Measurements from ENCODE around the gene SPIRE1.
"Not testable (repeated sequence)": the region's sequence is repeated elsewhere in the genome, so short reads cannot be mapped to it uniquely, and the experiment has no call there.

The SPIRE1 gene

DNA sequence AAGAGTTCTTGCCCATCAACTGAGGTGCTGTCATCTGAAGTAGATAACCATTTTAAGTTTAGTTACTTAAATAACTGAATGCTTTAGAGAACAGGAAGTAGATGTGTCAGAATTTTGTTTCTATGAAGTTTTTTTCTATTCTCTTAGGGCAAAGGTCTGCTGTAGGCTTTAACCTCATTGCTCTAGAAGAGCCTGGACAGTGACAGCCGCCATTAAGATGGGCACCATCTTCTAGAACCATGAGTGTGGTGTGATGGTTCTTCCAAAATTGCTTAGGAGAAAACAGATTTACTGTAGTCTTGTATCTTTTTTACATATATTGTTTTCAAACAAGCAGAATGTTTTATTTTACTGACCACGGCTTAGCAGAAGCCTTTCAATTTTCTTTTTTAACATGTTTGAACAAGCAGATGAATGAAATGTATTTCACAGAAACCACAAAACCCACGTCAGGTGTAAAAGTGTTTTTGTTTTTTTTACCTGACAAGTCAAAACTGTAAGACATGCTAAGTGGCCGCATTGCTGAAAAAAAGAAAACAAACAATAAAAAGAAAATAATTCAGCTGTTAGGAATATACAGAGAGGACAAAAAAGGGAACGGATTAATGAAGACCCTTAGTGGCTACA is 172.3 kb downstream of the SPIRE1 start:
- no peak for DNase-seq (ENCODE audit: low read depth)

DNA sequence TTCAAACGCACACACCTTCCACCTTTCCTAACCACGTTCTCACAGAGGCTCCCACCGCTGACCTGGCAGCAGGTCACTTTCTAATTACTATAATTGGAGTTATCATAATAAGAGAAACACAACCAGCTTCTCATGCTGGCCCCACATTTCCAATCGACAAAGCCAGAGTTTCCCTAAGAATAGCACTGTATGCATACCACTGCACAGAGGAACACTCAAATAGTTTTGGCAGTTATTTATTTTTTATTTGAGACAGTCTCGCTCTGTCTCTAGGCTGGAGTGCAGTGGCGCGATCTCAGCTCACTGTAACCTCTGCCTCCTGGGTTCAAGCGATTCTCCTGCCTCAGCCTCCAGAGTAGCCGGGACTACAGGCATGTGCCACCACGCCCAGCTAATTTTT is 176.0 kb downstream of the SPIRE1 start:
- not testable (repeated sequence) for DNase-seq (ENCODE audit: low read depth)

DNA sequence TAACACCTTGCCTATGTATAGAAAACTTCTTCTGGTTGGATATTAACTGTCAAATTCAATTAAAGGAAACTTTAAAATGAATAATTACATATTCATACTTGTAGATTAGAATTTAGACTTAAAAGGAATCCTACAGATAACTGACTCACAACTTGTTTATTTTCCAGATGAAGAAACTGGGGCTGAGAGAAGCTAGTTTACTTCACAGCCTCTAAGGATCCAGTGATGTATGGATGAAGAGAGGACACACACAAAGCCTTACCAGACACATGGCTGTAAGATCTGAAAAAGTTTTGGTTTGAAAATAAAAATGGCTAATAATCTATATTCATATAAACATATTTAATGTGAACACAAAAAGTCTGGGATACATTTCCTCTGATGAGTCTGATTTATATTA is 177.9 kb downstream of the SPIRE1 start:
- no peak for DNase-seq (ENCODE audit: low read depth)

DNA sequence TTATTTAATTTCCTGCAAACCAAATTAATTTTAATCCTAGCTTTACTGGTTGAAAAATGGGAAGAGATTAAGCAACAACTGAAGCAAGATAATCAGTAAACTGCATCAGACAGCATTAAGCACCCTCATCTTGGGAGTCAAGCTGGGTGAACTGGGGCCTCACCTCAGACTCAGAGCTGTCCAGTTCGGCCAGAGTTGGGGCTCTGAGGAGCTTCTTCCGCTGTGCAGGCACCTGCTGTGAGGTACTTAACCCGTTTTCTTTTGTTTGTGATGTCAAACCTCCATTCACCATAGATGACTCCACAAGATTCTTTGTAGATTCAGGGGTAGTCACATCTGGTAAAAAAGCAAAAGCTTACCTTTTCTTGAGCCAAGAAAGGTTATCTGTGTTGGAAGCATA is 178.4 kb downstream of the SPIRE1 start:
- DNase-seq (ENCODE audit: low read depth), result no peak

DNA sequence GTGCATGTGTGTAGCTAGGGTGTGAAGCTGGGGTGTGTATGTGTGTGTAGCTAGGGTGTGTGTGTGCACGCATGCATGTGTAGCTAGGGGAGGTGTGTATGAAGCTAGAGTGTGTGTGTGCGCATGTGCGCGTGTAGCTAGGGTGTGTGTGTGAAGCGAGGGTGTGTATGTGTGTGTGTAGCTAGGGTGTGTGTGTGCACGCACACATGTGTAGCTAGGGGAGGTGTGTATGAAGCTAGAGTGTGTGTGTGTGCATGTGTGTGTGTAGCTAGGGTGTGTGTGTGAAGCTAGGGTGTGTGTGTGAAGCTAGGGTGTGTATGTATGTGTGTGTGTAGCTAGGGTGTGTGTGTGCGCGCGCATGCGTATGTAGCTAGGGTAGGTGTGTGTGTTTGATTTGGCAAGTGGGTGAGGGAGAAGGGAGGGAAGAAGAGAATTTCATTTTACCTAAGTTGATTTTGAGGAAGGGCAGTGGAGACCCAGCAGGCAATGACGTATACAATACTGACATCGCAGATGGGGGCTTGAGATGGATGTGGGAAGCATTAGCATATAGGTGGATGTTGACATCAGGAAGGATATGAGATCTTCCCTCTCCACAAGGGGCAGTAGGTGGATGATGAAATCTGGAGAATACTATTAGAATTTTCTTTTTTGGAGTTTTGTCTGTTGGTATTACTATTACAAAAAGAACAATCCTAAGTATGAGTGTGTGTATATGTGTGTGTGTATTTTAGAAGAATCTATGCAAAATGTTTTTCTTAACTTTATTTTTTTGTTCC is 179.4 kb downstream of the SPIRE1 start:
- no peak for DNase-seq (ENCODE audit: low read depth)

DNA sequence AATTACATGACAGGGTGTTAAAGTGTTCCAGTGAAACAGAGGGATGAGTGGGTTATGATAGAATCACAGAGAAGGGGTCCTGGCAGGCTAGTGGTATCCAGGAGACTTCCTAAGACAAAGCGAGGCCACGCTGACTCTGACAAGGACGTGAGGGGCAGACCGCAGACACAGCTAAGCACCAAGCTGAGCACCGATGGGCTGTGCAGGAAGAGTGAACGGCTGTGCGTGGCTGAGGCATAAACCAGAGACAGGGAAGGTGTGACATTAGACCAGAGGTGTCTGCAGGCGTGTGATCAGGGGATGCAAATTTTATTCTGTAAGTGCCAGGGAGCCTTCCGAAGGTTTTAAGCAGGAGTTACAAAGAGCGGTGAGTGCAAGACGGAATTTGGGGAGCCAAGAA is 180.3 kb downstream of the SPIRE1 start:
- DNase-seq (ENCODE audit: low read depth), result no peak

DNA sequence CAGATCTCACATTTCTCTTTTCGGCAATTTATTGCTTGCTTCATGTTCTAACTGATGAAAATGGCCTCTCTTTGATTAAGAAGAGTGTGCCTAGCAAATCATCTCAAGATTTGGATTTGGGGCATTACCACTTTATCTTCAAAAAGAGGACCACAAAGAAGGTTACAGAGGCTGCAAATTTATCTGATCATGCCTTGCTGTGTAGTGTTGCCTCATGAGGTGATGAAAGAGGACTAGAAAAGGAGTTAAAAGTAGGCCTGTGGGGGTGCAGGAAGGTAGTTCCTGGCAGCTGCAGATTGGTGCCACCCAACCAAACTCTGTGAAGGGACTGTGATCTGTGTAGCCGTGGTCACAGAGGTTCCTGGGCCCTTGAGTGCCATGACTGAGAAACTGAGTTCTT is 181.0 kb downstream of the SPIRE1 start:
- no peak for DNase-seq (ENCODE audit: low read depth)

DNA sequence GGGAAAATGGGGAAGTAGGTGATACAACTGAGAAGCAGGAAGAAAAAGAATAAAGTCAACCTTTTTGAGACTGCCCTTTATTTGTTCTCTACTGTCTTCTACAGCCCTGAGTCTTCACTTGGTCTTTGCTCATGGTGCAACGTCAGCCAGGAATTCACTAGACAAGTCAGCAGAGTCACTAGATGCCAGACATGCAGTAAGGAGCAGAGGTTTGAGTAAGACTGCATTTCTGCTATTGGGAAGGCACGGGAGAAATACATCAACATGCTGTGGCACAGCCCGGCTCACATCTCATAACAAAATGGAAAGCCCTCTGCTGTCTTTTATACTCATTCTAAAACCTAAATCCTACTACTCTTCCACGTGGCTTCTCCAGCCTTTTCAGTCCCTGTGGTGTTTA is 183.0 kb downstream of the SPIRE1 start:
- no peak for DNase-seq (ENCODE audit: low read depth)

DNA sequence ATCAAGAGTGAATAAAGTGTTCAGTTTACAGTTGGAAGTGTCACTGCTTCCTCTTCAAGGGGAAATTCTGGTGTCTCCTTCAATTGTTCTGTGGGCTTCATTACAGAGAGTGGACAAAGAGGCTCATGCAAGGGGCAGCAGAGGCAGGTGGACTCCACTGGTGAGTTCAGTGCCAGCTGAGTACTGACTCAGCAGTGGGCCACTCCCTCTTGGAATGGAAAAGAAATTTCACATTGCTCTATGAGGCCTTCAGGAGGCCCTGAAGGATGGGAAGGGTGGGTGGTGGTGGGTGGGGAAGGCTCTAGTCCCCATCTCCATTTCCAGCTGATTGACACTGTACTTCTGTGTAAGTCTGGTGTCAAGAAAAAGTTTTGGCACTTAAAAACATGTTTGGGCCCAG is 183.8 kb downstream of the SPIRE1 start:
- no peak for DNase-seq (ENCODE audit: low read depth)

DNA sequence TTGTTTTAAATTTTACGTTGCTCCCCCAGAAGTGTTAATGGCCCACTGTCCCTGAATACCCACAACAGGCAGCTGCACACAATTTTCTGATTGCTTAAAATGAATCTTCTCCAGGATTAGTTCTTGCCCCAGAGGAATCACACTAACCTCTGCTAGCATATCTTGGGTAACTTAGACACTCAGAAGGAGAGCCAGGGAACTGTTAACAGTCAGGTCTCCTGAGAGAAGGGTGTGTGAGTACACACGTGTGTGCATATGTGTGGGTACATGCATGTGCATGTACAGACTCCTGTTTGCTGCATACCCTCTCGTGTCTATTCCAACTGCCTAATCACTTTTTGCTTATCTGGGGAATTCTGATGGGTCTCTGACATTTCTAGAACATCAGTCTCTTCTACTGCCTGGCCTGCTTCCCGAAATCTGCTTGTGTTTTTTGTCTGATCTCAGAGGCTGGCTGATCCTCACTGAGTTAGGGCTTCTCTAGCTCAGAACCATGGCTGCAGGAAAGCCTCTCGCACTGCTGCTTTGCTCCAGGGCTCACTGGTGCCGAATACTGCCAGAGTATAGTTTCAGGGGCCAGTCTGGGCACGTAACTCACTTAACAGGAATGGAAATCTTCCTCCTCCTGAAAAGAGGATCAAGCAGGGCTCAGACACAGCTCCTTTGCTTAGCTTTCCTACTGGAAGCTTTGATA is 187.4 kb downstream of the SPIRE1 start:
- DNase-seq (ENCODE audit: low read depth), result no peak

DNA sequence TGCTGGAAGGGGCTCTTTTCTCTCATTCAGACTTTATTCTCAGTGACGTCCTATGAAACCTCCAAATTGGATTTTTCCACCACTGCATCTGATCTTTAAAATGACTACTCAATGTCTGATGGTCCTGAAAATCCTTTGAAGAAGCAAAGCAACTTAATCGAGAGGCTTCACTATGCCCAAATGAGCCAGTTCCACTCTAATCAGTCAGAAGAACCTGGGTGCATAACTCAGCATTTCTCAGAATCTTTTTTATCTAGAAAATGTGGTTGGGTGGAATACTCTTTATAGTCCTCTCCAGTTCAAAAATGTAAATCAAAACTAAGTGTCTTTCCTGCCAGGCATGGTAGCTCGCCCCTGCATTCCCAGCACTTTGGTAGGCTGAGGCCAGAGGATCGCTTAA is 189.5 kb downstream of the SPIRE1 start:
- DNase-seq (ENCODE audit: low read depth), result no peak

DNA sequence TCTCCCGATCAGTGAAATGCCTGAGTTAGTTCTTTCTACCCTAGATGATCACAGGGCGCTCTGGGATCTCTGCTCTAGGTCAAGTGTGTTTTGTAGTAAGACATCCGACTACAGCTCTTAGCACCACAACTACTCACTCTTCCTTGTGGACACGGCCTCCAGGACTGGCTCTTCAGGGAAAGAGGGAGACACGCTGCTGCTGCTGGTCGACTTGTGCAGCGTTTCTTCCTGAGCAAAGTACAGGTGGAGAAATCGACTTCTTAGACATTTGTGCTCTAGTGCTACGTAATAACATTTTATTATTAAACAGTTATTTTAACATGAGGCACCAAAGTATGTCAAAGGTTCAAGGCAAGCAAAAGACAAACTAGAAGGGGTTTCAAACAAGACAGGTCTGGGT is 193.2 kb downstream of the SPIRE1 start:
- no peak for DNase-seq (ENCODE audit: low read depth)

DNA sequence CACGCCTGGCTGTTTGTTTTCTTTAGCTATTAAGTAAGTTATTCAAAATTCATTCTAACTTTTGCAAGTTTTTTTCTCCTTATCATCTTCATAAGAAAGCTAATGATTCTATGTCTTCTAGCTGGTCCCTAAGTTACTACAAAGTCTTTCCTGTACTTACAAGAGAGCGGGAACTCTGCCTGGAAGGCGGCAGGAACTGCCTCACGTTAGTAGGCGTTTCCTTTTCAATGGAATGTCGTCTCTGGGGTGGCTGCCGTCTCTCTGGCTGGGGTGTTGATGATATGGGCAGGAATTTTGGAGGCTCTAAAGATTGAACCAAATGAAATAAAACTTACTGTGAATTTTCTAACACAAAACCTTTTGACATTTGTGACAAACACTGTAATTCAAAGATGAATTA is 194.7 kb downstream of the SPIRE1 start:
- no peak for DNase-seq (ENCODE audit: low read depth)

DNA sequence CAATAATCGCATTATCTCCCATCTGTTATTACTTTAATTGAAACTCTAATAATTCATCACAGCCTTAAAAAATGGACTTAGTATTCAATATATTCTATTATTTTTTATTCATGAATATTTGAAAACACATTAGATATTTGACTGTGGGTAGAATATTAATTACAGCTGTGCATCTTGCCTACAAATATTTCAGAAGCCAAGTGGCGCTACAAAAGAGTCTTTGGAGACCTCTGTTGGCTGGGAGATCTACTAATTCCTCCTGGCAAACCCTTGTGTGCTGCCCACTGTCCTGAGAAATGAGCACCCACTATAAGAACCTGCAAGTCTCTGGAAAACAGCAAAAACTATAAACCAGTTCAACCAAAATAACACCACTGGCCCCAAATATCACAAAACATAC is 195.7 kb downstream of the SPIRE1 start:
- DNase-seq (ENCODE audit: low read depth), result no peak

DNA sequence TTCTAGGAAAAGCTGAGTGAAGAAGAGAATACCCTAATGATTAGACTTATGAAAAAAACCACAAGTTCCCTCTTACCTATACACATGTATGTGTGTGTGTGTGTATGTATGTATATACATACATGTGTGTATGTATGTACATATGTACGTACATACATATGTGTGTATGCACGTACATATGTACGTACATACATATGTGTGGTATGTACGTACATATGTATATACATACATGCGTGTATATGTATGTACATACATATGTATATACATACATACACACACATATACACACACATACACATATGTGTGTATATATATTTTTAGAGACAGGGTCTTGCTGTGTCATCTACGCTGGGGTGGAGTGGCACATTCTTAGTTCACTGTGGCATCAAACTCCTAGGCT is 196.6 kb downstream of the SPIRE1 start:
- DNase-seq (ENCODE audit: low read depth), result no peak

DNA sequence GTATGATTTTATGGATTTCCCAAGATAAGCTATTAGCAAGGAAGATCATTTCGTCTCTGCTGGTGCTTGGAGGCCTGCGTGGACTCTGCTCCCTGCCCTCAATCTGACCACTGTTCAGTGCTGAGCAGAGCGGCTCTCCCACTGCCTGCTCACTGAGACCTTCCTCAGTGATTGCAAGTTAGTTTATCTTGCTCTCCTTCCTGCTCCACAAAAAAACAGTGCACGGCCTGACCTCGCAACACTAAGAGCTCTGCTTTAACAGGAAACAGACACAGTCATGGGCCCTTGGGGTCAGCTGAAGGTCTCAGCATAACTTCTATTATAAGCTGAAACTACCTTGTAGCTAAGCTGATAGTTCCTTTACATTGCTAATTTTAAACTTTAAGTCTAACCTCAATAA is 197.0 kb downstream of the SPIRE1 start:
- no peak for DNase-seq (ENCODE audit: low read depth)

DNA sequence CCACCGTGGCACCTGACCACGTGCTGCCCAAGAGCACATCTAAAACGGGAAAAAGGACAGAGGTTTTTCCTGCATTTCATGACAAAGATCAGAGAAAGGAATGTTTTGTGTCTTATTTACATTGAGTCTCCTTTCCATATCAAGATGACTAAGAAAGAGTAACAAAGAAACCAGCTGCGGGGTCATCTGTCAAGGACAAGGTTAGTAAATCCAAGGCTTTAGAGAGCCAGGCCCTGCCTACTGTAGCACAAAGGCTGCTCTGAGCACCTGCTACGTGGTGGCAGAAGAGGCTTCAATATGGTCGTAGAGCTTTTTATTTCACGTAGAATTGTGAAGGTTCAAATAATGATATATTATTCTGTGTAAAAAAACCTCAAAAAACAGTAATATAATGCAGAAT is 199.1 kb downstream of the SPIRE1 start:
- no peak for DNase-seq (ENCODE audit: low read depth)

DNA sequence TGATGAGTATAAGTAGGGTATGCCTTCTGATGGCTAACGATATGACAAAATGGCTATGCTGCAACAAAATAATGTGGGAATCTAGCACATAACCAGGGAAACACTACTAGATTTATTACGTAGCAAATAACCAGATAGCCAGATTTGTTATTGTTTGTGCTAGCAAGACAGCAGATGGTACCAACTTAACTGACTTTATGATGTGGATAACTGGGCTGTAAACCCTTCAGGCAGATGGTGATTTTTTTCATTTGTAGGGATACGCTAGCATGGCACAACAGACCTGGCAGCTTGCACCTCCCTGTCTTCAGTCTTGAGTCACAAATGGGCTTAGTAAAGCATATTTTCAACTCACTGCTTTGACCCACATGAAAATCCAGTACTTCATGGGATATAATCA is 201.5 kb downstream of the SPIRE1 start:
- DNase-seq (ENCODE audit: low read depth), result no peak

DNA sequence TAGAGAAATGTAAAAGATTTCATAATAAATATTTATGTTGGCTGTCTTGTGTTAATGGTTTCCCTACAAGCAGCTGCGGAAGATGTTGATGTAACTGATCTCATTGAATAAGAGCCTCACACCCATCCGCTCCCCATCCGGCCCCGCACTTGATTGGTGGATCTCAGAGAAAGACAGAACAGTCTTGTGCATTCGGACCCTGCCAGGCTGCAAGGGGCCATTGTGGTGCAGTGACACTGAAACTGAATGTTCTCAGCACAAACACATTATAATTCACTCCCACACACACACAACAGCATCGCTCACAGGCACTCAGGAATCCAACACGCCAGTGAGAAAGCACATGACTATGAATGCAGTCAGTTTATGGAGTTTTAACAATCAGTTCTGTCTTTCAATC is 202.4 kb downstream of the SPIRE1 start:
- no peak for DNase-seq (ENCODE audit: low read depth)

DNA sequence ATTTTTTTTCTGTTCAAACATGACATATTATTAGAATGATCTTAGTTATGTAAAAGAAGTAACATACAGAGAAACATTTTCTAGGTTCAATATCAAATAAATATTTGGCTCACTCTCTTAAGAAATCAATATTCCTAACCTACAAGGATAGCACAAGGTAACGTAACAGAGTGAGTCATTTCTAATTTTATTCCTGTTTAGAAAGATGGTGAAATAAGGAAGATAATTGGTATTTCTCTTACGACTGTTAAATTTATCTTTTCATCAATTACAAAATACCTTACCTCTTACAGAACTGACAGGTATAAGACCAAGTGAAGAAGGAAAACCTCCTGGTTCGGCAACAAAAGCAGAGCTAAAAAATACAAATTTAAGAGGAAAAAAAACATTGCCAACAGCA is 205.1 kb downstream of the SPIRE1 start:
- no peak for DNase-seq (ENCODE audit: low read depth)

DNA sequence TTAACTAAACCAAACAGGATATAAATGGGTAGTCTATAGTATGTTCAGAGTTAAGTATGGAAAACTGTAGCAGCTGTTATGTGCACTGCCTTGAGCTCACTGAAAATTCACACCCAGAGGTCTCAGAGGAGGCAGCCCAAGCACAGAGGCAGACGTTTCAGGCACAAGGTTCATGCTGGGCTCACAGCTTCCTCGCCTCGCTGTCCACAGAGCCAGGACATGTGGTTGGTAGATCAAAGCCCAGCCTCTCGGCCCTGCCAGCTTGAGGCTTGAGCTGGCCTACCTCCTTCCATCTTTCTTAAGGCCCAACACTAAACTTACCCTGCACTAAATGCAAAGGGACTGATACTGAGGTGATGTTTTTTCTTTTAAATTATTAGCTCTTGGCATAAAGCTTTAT is 206.5 kb downstream of the SPIRE1 start:
- no peak for DNase-seq (ENCODE audit: low read depth)

DNA sequence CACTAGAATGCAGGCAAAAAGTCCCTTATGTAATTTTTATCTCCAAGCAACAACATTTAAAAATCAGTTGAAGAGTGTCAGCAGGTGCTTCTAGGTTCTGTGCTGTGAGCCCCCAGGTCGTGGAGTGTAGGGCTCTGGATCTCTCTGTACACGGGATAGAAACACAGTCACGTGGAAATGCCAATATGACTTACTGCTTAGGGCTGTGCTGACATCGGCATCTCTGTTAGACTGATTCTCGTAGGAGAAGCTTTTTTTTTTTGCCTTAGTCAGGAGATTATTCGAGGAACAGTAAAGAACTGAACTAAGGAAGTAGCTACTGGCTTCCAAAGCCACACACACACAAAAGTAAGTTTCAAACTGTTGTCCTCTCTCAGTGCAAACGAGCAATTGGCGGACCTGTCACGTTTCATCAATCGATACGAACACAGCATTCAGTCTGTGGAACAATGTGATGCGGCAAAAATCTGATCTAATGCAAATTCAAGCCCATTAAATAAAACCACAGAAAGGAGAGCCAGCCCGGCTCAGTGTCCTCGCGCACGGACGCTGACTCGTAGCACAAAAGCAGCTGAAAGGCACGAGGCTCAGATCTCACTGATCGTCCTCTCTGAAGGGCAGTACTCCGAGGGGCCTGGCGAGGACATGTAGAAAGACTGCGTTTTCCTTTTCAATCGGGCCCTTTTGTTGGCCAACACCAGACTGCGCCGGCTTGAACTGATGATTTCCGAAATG is 208.7 kb downstream of the SPIRE1 start:
- DNase-seq (ENCODE audit: low read depth), result no peak

DNA sequence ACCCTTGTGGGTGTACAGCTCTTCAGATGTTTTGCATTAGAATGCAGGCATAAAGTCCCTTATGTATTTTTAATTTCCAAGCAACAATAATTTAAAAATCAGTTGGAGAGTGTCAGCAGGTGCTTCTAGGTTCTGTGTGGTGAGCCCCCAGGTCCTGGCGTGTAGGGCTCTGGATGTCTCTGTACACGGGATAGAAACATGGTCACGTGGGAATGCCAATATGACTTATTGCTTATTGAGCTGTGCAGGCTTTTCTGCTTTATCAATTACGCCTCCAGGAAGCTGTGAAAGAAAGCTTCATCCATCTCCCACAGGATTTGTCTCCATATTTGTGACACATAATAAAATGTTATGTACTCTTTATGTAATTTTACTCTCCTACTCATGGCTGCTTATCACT is 212.4 kb downstream of the SPIRE1 start:
- no peak for DNase-seq (ENCODE audit: low read depth)
